NCI-H748 (cell line): ENCODE data around the gene OAS1.

ENCODE experiments used
- DNase-seq: peaks from one replicate; lab custom pipeline; 2025; ENCODE audit not compliant: unreplicated experiment; lab: John Stamatoyannopoulos, UW

OAS1 gene

GRCh38 chr12:112964067-112964670 lies 57.4 kb downstream of the OAS1 start:
- no peak for DNase-seq

DNA sequence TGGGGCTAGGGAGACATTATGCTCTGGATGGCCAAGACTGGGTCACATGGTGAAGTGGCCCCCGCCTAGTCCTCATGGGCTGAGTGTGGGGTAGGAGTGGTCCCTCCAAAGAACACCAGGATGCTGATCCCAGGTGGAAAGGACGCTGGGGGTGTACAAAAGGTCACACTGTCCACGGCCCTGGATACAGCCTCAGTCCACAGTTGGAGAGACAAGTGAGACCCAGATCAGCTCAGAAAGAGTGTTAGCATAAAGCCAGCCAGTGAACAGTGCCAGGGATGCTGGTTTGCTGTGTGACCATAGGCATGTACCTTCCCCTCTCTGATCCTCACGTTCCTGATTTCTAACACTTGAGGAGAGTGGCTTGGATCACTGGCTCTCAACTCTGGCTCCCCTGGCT lies 58.2 kb downstream of the OAS1 start:
- DNase-seq, result no peak

DNA sequence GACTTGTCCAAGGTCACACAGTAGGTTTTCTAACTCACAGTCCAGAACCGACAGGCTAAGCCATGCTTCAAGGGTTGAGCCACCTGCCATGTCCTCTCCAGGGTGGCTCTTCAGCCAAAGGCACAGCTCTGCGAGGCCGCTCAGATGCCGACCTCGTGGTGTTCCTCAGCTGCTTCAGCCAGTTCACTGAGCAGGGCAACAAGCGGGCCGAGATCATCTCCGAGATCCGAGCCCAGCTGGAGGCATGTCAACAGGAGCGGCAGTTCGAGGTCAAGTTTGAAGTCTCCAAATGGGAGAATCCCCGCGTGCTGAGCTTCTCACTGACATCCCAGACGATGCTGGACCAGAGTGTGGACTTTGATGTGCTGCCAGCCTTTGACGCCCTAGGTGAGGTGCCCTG lies 58.9 kb downstream of the OAS1 start:
- no peak for DNase-seq

DNA sequence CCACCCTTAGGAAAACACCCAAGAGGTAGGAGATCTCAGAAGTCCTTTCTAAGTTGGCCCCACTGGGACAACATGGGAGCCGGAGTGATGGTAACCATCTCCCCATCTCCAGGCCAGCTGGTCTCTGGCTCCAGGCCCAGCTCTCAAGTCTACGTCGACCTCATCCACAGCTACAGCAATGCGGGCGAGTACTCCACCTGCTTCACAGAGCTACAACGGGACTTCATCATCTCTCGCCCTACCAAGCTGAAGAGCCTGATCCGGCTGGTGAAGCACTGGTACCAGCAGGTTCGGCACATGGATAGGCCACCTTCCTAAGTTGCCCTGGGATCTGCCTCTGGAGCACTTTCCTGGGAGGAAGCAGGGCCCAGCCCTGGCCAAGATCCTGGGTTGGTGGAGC lies 60.5 kb downstream of the OAS1 start:
- DNase-seq, result no peak

DNA sequence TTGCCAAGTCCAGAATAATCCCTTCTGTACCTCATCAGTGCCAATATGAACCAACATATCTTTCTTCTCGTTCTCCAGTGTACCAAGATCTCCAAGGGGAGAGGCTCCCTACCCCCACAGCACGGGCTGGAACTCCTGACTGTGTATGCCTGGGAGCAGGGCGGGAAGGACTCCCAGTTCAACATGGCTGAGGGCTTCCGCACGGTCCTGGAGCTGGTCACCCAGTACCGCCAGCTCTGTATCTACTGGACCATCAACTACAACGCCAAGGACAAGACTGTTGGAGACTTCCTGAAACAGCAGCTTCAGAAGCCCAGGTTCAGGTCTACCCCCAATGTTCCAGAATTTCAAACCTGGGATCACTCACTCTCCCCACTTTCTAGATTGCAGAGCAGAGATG lies 61.1 kb downstream of the OAS1 start:
- no peak for DNase-seq
